GM12891 (cell line): ENCODE measurements around the gene PARD6B.

ENCODE experiments used
- POLR2AphosphoS5 ChIP-seq: IDR thresholded peaks from 2 replicates; pipeline ENCODE4 v1.6.1; 2011; ENCODE audit warnings: low read depth, low read length, control low read depth
- TAF1 ChIP-seq: IDR thresholded peaks from 2 replicates; pipeline ENCODE4 v1.6.1; 2011; ENCODE audit warnings: low read depth, low read length, control low read depth

GRCh38 chr20:50724112-50724725 is 7.2 kb upstream of the PARD6B start:
- TF ChIP-seq POLR2AphosphoS5 (no peak), TAF1 (no peak)
